HepG2 (cell line): ENCODE measurements around the gene BFSP1. TPM values are rescaled to one million over a fixed set of nuclear protein-coding genes. Genes with fewer than 3 reads are reported as not detected.

Experiments
- ATAC-seq: fragments of 200-7000 bp; cut with Tn5 transposase; 3 replicates; pipeline ENCODE4 v1.9.1; 2020; ENCODE audit warnings: mild to moderate bottlenecking, moderate library complexity
- BruUV-seq: library from RNA; stranded (reverse); fragments of 400-500 nt; replicated peaks from 2 replicates; lab custom pipeline; 2021; lab: Mats Ljungman, UMichigan
- CTCF ChIA-PET: fragments of 300-600 bp; formaldehyde crosslinking; extraction: SDS; loops from one replicate; lab custom pipeline; 2021; ENCODE audit warnings: low total read pairs, inconsistent platforms, low intra/inter-chr PET ratio; lab: Yijun Ruan, JAX
- POLR2A ChIA-PET: fragments of 350-600 bp; sonication (Branson Sonifier 250); formaldehyde crosslinking; loops from one replicate; lab custom pipeline; 2020; ENCODE audit warnings: antibody characterized with exemption, inconsistent platforms; lab: Yijun Ruan, JAX
- DNase-seq: peaks from one replicate; pipeline ENCODE4 v3.0.0-alpha.2; 2015; ENCODE audit warnings: low spot score
- FAIRE-seq: peaks from 3 replicates; lab custom pipeline; 2011; peaks lifted over from hg19 to GRCh38; lab: Jason Lieb, UNC
- H2AFZ ChIP-seq: one replicate; pipeline ENCODE4 v1.6.1; 2011; ENCODE audit warnings: low read length, inconsistent platforms
- H3K27ac ChIP-seq: fragments of 300-600 bp; 3 replicates; pipeline ENCODE4 v1.8.0; 2011; ENCODE audit warnings: mixed run types, mild to moderate bottlenecking, mixed read lengths, low read length, inconsistent platforms; ENCODE audit not compliant: insufficient read depth; ENCODE audit errors: extremely low read length
- H3K27me3 ChIP-seq, 2 experiments: fragments of 200-600 bp in 1 of 2; 2 replicates in 1 of 2; 3 replicates in 1 of 2; pipeline versions ENCODE4 v1.6.0 to v1.8.0; 2011; ENCODE audit warnings: low read length in 2 of 2, mild to moderate bottlenecking in 2 of 2, moderate library complexity in 2 of 2, inconsistent platforms in 1 of 2; ENCODE audit not compliant: insufficient read depth in 2 of 2, control insufficient read depth in 1 of 2
- H3K36me3 ChIP-seq, 2 experiments: fragments of 200-600 bp in 1 of 2; replicated peaks in 1 of 2; 2 replicates in 1 of 2; 3 replicates in 1 of 2; pipeline versions ENCODE4 v1.5.1 to v1.8.0; 2011; ENCODE audit warnings: low read length in 2 of 2, inconsistent platforms in 1 of 2; ENCODE audit not compliant: insufficient read depth in 2 of 2, control insufficient read depth in 1 of 2
- H3K4me1 ChIP-seq: 2 replicates; pipeline ENCODE4 v1.5.1; 2012; ENCODE audit warnings: low read length, inconsistent platforms; ENCODE audit not compliant: insufficient read depth
- H3K4me2 ChIP-seq: 2 replicates; pipeline ENCODE4 v1.6.0; 2011; ENCODE audit warnings: low read depth, low read length, inconsistent platforms
- H3K4me3 ChIP-seq, 3 experiments: fragments of 200-600 bp in 1 of 3; sonication (generic), shearing (Covaris generic) in 1 of 3; replicated peaks in 1 of 3; 2 replicates each; pipeline ENCODE4 v1.5.1; 2011 to 2016; ENCODE audit warnings: low read length in 3 of 3, inconsistent platforms in 2 of 3, low read depth in 2 of 3, mild to moderate bottlenecking in 2 of 3, control low read depth in 1 of 3, mixed read lengths in 1 of 3; ENCODE audit not compliant: insufficient read depth in 1 of 3
- H3K79me2 ChIP-seq: one replicate; pipeline ENCODE4 v1.6.1; 2011; ENCODE audit warnings: low read length, inconsistent platforms; ENCODE audit not compliant: insufficient read depth
- H3K9ac ChIP-seq: 2 replicates; pipeline ENCODE4 v1.6.0; 2011; ENCODE audit warnings: mild to moderate bottlenecking, low read depth, low read length, inconsistent platforms; ENCODE audit not compliant: insufficient read depth
- H3K9me3 ChIP-seq: 2 replicates; pipeline ENCODE4 v1.5.1; 2012; ENCODE audit warnings: mild to moderate bottlenecking, low read length
- H4K20me1 ChIP-seq: 2 replicates; pipeline ENCODE4 v1.6.0; 2011; ENCODE audit warnings: inconsistent platforms, mild to moderate bottlenecking, low read length, moderate library complexity; ENCODE audit not compliant: insufficient read depth
- KAT8 ChIP-seq: IDR thresholded peaks from 2 replicates; pipeline ENCODE4 v1.6.1; 2016; ENCODE audit warnings: missing genetic modification reagents, missing compliant biosample characterization
- KDM3A ChIP-seq: IDR thresholded peaks from 2 replicates; pipeline ENCODE4 v1.6.1; 2018; ENCODE audit warnings: low read depth, missing compliant biosample characterization
- KLF11 ChIP-seq: IDR thresholded peaks from 2 replicates; pipeline ENCODE4 v1.6.1; 2016; ENCODE audit warnings: missing compliant biosample characterization
- NFE2L2 ChIP-seq: fragments of 150-350 bp; IDR thresholded peaks from 2 replicates; pipeline ENCODE4 v1.6.1; 2014; ENCODE audit warnings: low read length
- TOPORS ChIP-seq: sonication (generic); formaldehyde crosslinking; IDR thresholded peaks from 2 replicates; pipeline ENCODE4 v1.8.0; 2023; ENCODE audit warnings: mild to moderate bottlenecking, missing genetic modification reagents
- WGBS: methylation state at CpG from one replicate; pipeline ENCODE4 v1.1.6; 2017; ENCODE audit warnings: low lambda C conversion rate; 5-methylcytosine and 5-hydroxymethylcytosine counted together
- in situ Hi-C: cut with HindIII; loops from 2 replicates; pipeline ENCODE4 v1.10.0; 2017; ENCODE audit warnings: low pct_unique_long_range_greater_than_20kb; ENCODE audit not compliant: extremely low pct_ligation_motif_present
- intact Hi-C: fragments of 100-400 bp; cut with micrococcal nuclease; formaldehyde crosslinking; loops from one replicate; pipeline ENCODE4 v1.10.0; 2022; ENCODE audit not compliant: unreplicated experiment
- polyA plus RNA-seq, 8 experiments: library from polyadenylated mRNA; depleted of rRNA in 3 of 8; stranded (reverse) in 7 of 8; unstranded in 1 of 8; fragments of >200 nt; fragmentation: Illumina TruSeq in 4 of 8; extraction: Trizol in 4 of 8; gene quantifications; 2 replicates each; pipeline versions ENCODE4 v1.2.1 to v1.2.3, GENCODE V29; 2011 to 2016; ENCODE audit warnings: low read depth in 4 of 8, missing spikeins in 1 of 8, mixed read lengths in 1 of 8; ENCODE audit not compliant: insufficient read depth in 1 of 8
- total RNA-seq, 5 experiments: library from RNA; depleted of rRNA; stranded (reverse); fragments of >200 nt; fragmentation: Illumina TruSeq; extraction: Trizol; gene quantifications; 2 replicates each; pipeline ENCODE4 v1.2.3, GENCODE V29; 2016; ENCODE audit warnings: low read depth in 1 of 5
- TF ChIP-seq, protein P1 (sequence below): sonication (generic); formaldehyde crosslinking; IDR thresholded peaks from 2 replicates; pipeline ENCODE4 v1.4.0; 2020; ENCODE audit warnings: missing genetic modification reagents
- TF ChIP-seq, protein P2 (sequence below): sonication (generic); formaldehyde crosslinking; IDR thresholded peaks from 2 replicates; pipeline ENCODE4 v1.4.0; 2020; ENCODE audit warnings: missing genetic modification reagents, low read depth, mild to moderate bottlenecking, borderline replicate concordance

The BFSP1 gene
- total and polyA plus RNA-seq, 2 of the 13 experiments (the other 11 are each of a cell fraction or from before 2014, with no cell fraction given): 0.22 to 0.26 TPM

DNA sequence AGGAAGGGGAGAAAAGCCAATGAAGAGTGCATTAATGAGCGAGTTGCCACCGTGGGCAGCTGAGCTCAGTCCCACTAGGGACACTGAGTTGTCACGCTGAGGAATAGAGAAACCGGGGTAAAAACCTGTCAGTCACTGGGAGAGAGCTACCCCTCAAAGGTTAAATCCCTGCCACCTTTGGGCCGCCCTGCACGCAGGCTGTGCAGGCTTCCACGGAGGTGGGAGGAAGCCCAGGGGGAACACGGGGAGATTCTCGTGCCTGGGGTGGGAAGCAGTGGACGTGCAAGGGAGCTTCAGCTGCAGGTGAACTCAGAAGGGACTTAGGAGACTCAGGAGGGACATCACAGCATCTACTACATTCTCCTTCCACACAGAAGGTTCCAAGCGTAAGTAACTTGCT lies 50.5 kb downstream of the BFSP1 start:
- Histone ChIP-seq H3K36me3 (no peaks in the 10 kb centered on the region), H3K27ac (no peak overlapping the region), H2AFZ (no peak overlapping the region), H4K20me1 (no peaks in the 10 kb centered on the region), H3K4me2 (no peak overlapping the region), H3K4me1 (no peaks in the 10 kb centered on the region), H3K27me3 (peaks cover 5 to 37% of the 10 kb centered on the region in 2 experiments), H3K9me3 (no peaks in the 10 kb centered on the region), H3K9ac (no peak overlapping the region), H3K4me3 (no peak overlapping the region), H3K79me2 (no peaks in the 10 kb centered on the region)
- intact Hi-C loops: no loop called here
- DNase-seq (no peak), FAIRE-seq (no peak), ATAC-seq (peak; percentile 27; the same call in 1 of the 3 replicates)
- ChIA-PET CTCF (no interaction called here), POLR2A (no interaction called here)
- in situ Hi-C loops: no loop called here
- BruUV-seq: no TSS peak
- 22% methylated on average over 11 of the region's 11 CpGs for WGBS
- TF ChIP-seq KLF11 (CRISPR knock-in tag): no peak
- no peak for TF ChIP-seq KAT8 (CRISPR knock-in tag)
- no peak for TF ChIP-seq NFE2L2
- TF ChIP-seq, protein P1, sequence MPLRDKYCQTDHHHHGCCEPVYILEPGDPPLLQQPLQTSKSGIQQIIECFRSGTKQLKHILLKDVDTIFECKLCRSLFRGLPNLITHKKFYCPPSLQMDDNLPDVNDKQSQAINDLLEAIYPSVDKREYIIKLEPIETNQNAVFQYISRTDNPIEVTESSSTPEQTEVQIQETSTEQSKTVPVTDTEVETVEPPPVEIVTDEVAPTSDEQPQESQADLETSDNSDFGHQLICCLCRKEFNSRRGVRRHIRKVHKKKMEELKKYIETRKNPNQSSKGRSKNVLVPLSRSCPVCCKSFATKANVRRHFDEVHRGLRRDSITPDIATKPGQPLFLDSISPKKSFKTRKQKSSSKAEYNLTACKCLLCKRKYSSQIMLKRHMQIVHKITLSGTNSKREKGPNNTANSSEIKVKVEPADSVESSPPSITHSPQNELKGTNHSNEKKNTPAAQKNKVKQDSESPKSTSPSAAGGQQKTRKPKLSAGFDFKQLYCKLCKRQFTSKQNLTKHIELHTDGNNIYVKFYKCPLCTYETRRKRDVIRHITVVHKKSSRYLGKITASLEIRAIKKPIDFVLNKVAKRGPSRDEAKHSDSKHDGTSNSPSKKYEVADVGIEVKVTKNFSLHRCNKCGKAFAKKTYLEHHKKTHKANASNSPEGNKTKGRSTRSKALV: no peak
- TF ChIP-seq, protein P2, sequence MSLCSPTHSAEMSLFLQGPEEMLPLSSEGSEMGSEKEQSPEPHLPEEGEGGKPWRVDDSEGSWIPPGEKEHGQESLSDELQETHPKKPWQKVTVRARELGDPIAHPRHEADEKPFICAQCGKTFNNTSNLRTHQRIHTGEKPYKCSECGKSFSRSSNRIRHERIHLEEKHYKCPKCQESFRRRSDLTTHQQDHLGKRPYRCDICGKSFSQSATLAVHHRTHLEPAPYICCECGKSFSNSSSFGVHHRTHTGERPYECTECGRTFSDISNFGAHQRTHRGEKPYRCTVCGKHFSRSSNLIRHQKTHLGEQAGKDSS (CRISPR knock-in tag): no peak
- TF ChIP-seq KDM3A (CRISPR knock-in tag): no peak
- no peak for TF ChIP-seq TOPORS (CRISPR knock-in tag)
